Sciatic nerve (tissue), 2 donors: Measurements from ENCODE around the gene TGOLN2. TPM values are rescaled to one million over a fixed set of nuclear protein-coding genes. Genes with fewer than 3 reads are reported as not detected.
A peak's percentile ranks its signal among the peaks of the same experiment; 100 is the strongest.
"Not testable (repeated sequence)": the region's sequence is repeated elsewhere in the genome, so short reads cannot be mapped to it uniquely, and the experiment has no call there.

ENCODE experiments used
- ATAC-seq: fragments of 200-7000 bp; cut with Tn5 transposase; one replicate; pipeline ENCODE4 v1.9.1; 2020; ENCODE audit warnings: mild to moderate bottlenecking, moderate library complexity
- DNase-seq: peaks from one replicate; pipeline ENCODE4 v3.0.0-alpha.2; 2020; ENCODE audit warnings: low spot score
- intact Hi-C: fragments of 100-400 bp; cut with DNase I; formaldehyde crosslinking; loops from one replicate; pipeline ENCODE4 v1.14.2; 2022
- total RNA-seq: library from RNA; stranded (reverse); fragmentation: NEBNext Ultra II Directional; extraction: Animal tissue kit (Norgen Biotek cat#: 25700); gene quantifications from one replicate; pipeline ENCODE4 v1.2.1, GENCODE V29; 2021
- donor health status: DM: no; HTN: no; CAD: no.
- donor health status: DM: no; HTN: no; CAD: no.

The TGOLN2 gene
- total RNA-seq = 109 TPM

GRCh38 chr2:85327822-85328617 lies at the start of gene TGOLN2:
TGOLN2 (minus strand) TSS chr2:85327989; CDS start chr2:85327962, 27 bp downstream.
- DNase-seq (peak; percentile 96), ATAC-seq (peak; percentile 99)
- intact Hi-C loops = no loop called here

- DNase-seq = no peak
- intact Hi-C loops = no loop called here
- ATAC-seq = no peak
These were observed 49.3 kb upstream of the TGOLN2 start for GRCh38 chr2:85377083-85377482.

- no peak for DNase-seq
- no peak for ATAC-seq
- intact Hi-C loops = no loop called here
These were observed 48.7 kb upstream of the TGOLN2 start for GRCh38 chr2:85376291-85377065.

- peak; percentile 56 for ATAC-seq
- no peak for DNase-seq
- intact Hi-C loops = no loop called here
These were observed 43.3 kb upstream of the TGOLN2 start for GRCh38 chr2:85371045-85371444.

GRCh38 chr2:85369500-85369899 lies 41.7 kb upstream of the TGOLN2 start:
- DNase-seq (no peak), ATAC-seq (no peak)
- intact Hi-C loops = no loop called here

GRCh38 chr2:85368921-85369320 lies 41.1 kb upstream of the TGOLN2 start:
- intact Hi-C loops = no loop called here
- peak; percentile 37 for ATAC-seq
- DNase-seq = no peak

GRCh38 chr2:85367180-85367579 lies 39.4 kb upstream of the TGOLN2 start:
- intact Hi-C loops = no loop called here
- no peak for ATAC-seq

GRCh38 chr2:85362653-85363387 lies 35.0 kb upstream of the TGOLN2 start:
- not testable (repeated sequence) for ATAC-seq

More at GRCh38 chr2:85367180-85367579, 39.4 kb upstream of the TGOLN2 start:
- DNase-seq = no peak

GRCh38 chr2:85357736-85358135 lies 29.9 kb upstream of the TGOLN2 start:
- DNase-seq (no peak), ATAC-seq (no peak)
- intact Hi-C loops = no loop called here

More at GRCh38 chr2:85362653-85363387, 35.0 kb upstream of the TGOLN2 start:
- intact Hi-C loops, DNase-seq: not testable (repeated sequence)

GRCh38 chr2:85356186-85356585 lies 28.4 kb upstream of the TGOLN2 start:
- ATAC-seq (no peak), DNase-seq (no peak)
- intact Hi-C loops = no loop called here

GRCh38 chr2:85355521-85355920 lies 27.7 kb upstream of the TGOLN2 start:
- ATAC-seq = no peak
- DNase-seq = no peak
- intact Hi-C loops = no loop called here

- intact Hi-C loops = no loop called here
- no peak for DNase-seq
These were observed 27.3 kb upstream of the TGOLN2 start for GRCh38 chr2:85355073-85355410.

GRCh38 chr2:85354286-85355072 lies 26.7 kb upstream of the TGOLN2 start, which contains the start of the genes ELMOD3 and RETSAT:
ELMOD3 (plus strand) TSS chr2:85354769; CDS start chr2:85357199, 2,430 bp downstream.
RETSAT (minus strand) TSS chr2:85354528; CDS start chr2:85354507, 21 bp downstream.
- peak; percentile 97 for DNase-seq
- intact Hi-C loops = no loop called here

More at GRCh38 chr2:85355073-85355410, 27.3 kb upstream of the TGOLN2 start:
- ATAC-seq = peak; percentile 3

GRCh38 chr2:85353876-85354285 lies 26.1 kb upstream of the TGOLN2 start:
- DNase-seq = no peak
- intact Hi-C loops = no loop called here

More at GRCh38 chr2:85354286-85355072, 26.7 kb upstream of the TGOLN2 start, which contains the start of the genes ELMOD3 and RETSAT:
- peak; percentile 99 for ATAC-seq

GRCh38 chr2:85347599-85347998 lies 19.8 kb upstream of the TGOLN2 start:
- DNase-seq (no peak), ATAC-seq (no peak)
- intact Hi-C loops = no loop called here

More at GRCh38 chr2:85353876-85354285, 26.1 kb upstream of the TGOLN2 start:
- peak; percentile 21 for ATAC-seq

GRCh38 chr2:85344356-85344954 lies 16.7 kb upstream of the TGOLN2 start:
- DNase-seq (no peak), ATAC-seq (no peak)
- intact Hi-C loops = no loop called here

GRCh38 chr2:85343207-85343895 lies 15.6 kb upstream of the TGOLN2 start:
- DNase-seq, ATAC-seq, intact Hi-C loops: not testable (repeated sequence)
